Osteoblast (primary cell): ENCODE data around the gene TRIM52. TPM values are rescaled to one million over a fixed set of nuclear protein-coding genes. Genes with fewer than 3 reads are reported as not detected.
"Not testable (repeated sequence)": the region's sequence is repeated elsewhere in the genome, so short reads cannot be mapped to it uniquely, and the experiment has no call there.

ENCODE experiments used
- DNase-seq: peaks from one replicate; pipeline ENCODE4 v3.0.0; 2011; ENCODE audit warnings: low spot score, mixed read lengths; ENCODE audit not compliant: insufficient read length; ENCODE audit errors: missing footprints
- H2AFZ ChIP-seq: 2 replicates; pipeline ENCODE4 v1.6.0; 2011; ENCODE audit warnings: mild to moderate bottlenecking, low read length
- H3K27ac ChIP-seq: 2 replicates; pipeline ENCODE4 v1.5.1; 2011; ENCODE audit warnings: mild to moderate bottlenecking, low read depth, low read length, moderate library complexity
- H3K27me3 ChIP-seq: 2 replicates; pipeline ENCODE4 v1.6.0; 2012; ENCODE audit warnings: mild to moderate bottlenecking, control low read depth, inconsistent platforms, low read length, moderate library complexity; ENCODE audit not compliant: insufficient read depth
- H3K36me3 ChIP-seq: 2 replicates; pipeline ENCODE4 v1.5.1; 2011; ENCODE audit warnings: mild to moderate bottlenecking, low read length, control low read depth, moderate library complexity; ENCODE audit not compliant: insufficient read depth
- H3K4me1 ChIP-seq: 2 replicates; pipeline ENCODE4 v1.5.1; 2011; ENCODE audit warnings: mild to moderate bottlenecking, low read length, control low read depth, moderate library complexity; ENCODE audit not compliant: insufficient read depth
- H3K4me2 ChIP-seq: 2 replicates; pipeline ENCODE4 v1.6.0; 2011; ENCODE audit warnings: mild to moderate bottlenecking, low read length; ENCODE audit not compliant: insufficient read depth
- H3K4me3 ChIP-seq: fragments of 200-600 bp; sonication (generic); 3 replicates; pipeline ENCODE4 v1.5.1; 2012; ENCODE audit warnings: mild to moderate bottlenecking, low read length, inconsistent platforms; ENCODE audit not compliant: insufficient read depth
- H3K79me2 ChIP-seq: 2 replicates; pipeline ENCODE4 v1.6.0; 2012; ENCODE audit warnings: mild to moderate bottlenecking, low read length, control low read depth, inconsistent platforms; ENCODE audit not compliant: insufficient read depth
- H3K9me3 ChIP-seq: 2 replicates; pipeline ENCODE4 v1.5.1; 2011; ENCODE audit warnings: low read depth, low read length, control low read depth
- H4K20me1 ChIP-seq: 2 replicates; pipeline ENCODE4 v1.6.0; 2012; ENCODE audit warnings: mild to moderate bottlenecking, low read length, control low read depth; ENCODE audit not compliant: insufficient read depth
- total RNA-seq: library from RNA; depleted of rRNA; stranded (reverse); fragments of >200 nt; gene quantifications from 2 replicates; pipeline ENCODE4 v1.2.3, GENCODE V29; 2012
- TF ChIP-seq, protein P1 (sequence below): IDR thresholded peaks from 2 replicates; pipeline ENCODE4 v1.5.1; 2011; ENCODE audit warnings: mild to moderate bottlenecking, low read depth, low read length, moderate library complexity; ENCODE audit errors: extremely low read depth

TRIM52 gene
- total RNA-seq, 1 donor, result 7.2 TPM

DNA sequence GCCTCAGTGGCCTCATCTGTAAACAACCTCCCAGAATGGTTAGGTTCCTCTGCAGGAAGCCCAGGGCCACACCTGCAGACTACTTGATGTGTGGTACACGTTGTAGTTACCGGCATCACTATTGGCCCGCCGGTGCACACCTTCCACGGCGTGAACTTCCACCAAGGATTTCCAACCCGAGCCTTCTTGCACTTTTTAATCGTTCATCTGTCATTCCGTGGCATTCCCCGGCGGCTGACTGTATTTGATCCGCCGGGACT is 43.2 kb downstream of the TRIM52 start:
- H3K27ac ChIP-seq, result peak overlapping the region; percentile 7
- H3K79me2 ChIP-seq, result no peaks in the 10 kb centered on the region
- peak overlapping the region; percentile 88 for H2AFZ ChIP-seq
- no peaks in the 10 kb centered on the region for H3K27me3 ChIP-seq
- H3K4me1 ChIP-seq, result peaks cover 15% of the 10 kb centered on the region
- no peaks in the 10 kb centered on the region for H3K9me3 ChIP-seq
- no peaks in the 10 kb centered on the region for H4K20me1 ChIP-seq
- TF ChIP-seq, protein P1, sequence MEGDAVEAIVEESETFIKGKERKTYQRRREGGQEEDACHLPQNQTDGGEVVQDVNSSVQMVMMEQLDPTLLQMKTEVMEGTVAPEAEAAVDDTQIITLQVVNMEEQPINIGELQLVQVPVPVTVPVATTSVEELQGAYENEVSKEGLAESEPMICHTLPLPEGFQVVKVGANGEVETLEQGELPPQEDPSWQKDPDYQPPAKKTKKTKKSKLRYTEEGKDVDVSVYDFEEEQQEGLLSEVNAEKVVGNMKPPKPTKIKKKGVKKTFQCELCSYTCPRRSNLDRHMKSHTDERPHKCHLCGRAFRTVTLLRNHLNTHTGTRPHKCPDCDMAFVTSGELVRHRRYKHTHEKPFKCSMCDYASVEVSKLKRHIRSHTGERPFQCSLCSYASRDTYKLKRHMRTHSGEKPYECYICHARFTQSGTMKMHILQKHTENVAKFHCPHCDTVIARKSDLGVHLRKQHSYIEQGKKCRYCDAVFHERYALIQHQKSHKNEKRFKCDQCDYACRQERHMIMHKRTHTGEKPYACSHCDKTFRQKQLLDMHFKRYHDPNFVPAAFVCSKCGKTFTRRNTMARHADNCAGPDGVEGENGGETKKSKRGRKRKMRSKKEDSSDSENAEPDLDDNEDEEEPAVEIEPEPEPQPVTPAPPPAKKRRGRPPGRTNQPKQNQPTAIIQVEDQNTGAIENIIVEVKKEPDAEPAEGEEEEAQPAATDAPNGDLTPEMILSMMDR, result no peak
- H3K4me2 ChIP-seq, result peak overlapping the region; percentile 87
- no peak for DNase-seq
- no peaks in the 10 kb centered on the region for H3K36me3 ChIP-seq
- peak overlapping the region; percentile 66 for H3K4me3 ChIP-seq

DNA sequence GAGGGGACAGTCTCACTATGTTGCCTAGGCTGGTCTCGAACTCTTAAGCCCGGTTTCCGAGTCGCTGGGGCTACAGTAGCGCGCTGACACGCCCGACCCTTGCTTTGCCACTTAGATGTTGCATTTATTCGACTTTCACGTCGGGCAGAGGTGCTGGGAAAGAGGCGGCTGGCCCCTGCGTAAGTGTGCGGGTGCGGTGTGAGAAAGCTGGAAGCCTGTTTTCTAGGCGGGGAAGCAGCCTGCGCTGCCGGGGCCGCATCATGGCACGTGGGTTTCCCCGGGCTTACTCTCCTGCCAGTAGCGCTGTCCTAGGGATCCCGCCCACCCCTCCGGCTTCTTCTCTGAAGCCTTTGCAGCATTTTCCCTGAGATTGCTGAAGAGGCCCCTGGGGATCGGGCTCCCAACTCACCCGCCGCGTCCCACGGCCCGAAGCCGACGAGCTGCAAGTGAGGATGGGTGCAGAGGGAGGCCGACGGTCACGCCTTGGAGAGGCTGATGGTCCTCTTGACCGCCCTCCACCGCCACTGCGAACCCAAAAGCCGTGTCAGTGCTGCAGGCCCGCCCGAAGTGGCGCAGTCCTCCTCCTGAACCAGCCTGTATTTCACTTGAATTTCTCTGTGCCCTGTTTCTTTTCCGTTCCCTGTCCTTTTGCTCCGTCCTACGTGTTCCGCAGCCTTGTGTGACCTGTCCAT is 43.7 kb downstream of the TRIM52 start:
- Histone ChIP-seq H3K4me1 (peaks cover 12% of the 10 kb centered on the region), H3K4me2 (peak overlapping the region; percentile 87), H3K4me3 (peak overlapping the region; percentile 66), H4K20me1 (no peaks in the 10 kb centered on the region), H3K36me3 (no peaks in the 10 kb centered on the region), H2AFZ (peak overlapping the region; percentile 88), H3K27me3 (no peaks in the 10 kb centered on the region), H3K9me3 (no peaks in the 10 kb centered on the region), H3K79me2 (no peaks in the 10 kb centered on the region), H3K27ac (peak overlapping the region; percentile 7)
- TF ChIP-seq, protein P1, result peak; percentile 6
- peak; percentile 89 for DNase-seq

DNA sequence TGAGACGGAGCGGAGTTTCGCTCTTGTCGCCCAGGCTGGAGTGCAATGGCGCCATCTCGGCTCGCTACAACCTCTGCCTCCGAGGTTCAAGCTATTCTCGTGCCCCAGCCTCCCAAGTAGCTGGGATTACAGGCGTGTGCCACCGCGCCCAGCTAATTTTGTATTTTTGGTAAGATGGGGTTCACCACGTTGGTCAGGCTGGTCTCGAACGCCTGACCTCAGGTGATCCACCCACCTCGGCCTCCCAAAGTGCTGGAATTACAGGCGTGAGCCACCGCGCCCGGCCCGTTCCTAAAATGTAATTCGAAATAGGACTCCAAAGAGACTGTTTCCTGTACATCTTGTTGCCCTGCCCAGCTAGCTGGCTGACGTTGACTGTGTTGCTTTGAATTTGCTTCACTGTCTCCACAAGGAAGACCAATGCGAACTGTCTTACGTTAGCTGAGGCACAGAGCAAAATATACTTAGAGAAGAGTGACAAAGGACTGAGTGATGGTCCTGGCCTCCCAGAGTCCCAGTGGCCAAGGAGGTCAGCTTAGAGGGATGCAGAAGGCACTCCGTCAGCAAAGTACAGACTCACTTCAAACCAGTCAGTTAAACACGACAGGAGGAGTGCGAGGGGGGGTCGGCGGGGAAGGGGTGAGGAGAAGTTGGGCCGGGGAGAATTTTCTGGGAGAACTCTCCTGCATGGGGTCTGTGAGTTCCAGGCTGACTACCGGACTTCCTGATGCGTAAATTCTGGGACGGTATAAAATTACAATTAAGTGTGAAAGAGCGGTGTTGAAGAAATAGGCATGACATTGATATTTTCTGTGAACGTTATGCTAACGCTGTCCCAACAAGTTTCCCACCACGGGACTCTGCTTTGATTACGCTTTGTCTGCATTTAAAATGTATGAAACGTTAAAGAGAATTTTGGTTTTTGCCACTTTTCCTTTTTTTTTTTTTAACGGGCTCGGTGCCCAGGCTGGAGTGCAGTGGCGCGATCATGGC is 44.6 kb downstream of the TRIM52 start:
- TF ChIP-seq, protein P1, result no peak
- peaks cover 12% of the 10 kb centered on the region for H3K4me1 ChIP-seq
- H3K4me2 ChIP-seq, result peak overlapping the region; percentile 82
- H3K27me3 ChIP-seq, result no peaks in the 10 kb centered on the region
- no peaks in the 10 kb centered on the region for H3K79me2 ChIP-seq
- no peaks in the 10 kb centered on the region for H4K20me1 ChIP-seq
- no peaks in the 10 kb centered on the region for H3K36me3 ChIP-seq
- H3K27ac ChIP-seq, result no peak overlapping the region
- DNase-seq, result peak; percentile 51
- no peaks in the 10 kb centered on the region for H3K9me3 ChIP-seq
- H2AFZ ChIP-seq, result peak overlapping the region; percentile 85
- peak overlapping the region; percentile 68 for H3K4me3 ChIP-seq

DNA sequence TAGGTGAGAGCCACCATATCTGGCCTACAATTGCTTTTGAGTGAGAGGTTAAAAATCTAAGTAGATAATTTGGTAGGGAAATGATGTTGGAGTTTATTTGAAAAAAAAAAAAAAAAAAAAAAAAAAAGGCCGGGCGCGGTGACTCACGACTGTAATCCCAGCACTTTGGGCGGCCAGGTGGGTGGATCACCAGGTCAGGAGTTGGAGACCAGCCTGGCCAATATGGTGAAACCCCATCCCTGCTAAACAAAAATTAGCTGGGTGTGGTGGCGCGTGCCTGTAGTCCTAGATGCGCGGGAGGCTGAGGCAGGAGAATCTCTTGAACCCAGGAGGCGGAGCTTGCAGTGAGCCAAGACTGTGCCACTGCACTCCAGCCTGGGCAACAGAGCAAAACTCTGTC is 46.7 kb downstream of the TRIM52 start:
- H2AFZ ChIP-seq, H3K27me3 ChIP-seq, H3K9me3 ChIP-seq, DNase-seq, H3K36me3 ChIP-seq, H4K20me1 ChIP-seq, H3K79me2 ChIP-seq, H3K27ac ChIP-seq, H3K4me3 ChIP-seq, H3K4me2 ChIP-seq: not testable (repeated sequence)
- peaks cover 12% of the 10 kb centered on the region for H3K4me1 ChIP-seq
